GM18519 (cell line): Measurements from ENCODE around the gene GIN1.
A peak's percentile ranks its signal among the peaks of the same experiment; 100 is the strongest.
"Not testable (repeated sequence)": the region's sequence is repeated elsewhere in the genome, so short reads cannot be mapped to it uniquely, and the experiment has no call there.

Source experiments
- ATAC-seq: cut with Tn5 transposase; IDR thresholded peaks from one replicate; pipeline ENCODE4 v1.9.1; 2021; ENCODE audit warnings: mild to moderate bottlenecking, moderate library complexity; ENCODE audit not compliant: unreplicated experiment, low FRiP score

Gene GIN1, protein sequence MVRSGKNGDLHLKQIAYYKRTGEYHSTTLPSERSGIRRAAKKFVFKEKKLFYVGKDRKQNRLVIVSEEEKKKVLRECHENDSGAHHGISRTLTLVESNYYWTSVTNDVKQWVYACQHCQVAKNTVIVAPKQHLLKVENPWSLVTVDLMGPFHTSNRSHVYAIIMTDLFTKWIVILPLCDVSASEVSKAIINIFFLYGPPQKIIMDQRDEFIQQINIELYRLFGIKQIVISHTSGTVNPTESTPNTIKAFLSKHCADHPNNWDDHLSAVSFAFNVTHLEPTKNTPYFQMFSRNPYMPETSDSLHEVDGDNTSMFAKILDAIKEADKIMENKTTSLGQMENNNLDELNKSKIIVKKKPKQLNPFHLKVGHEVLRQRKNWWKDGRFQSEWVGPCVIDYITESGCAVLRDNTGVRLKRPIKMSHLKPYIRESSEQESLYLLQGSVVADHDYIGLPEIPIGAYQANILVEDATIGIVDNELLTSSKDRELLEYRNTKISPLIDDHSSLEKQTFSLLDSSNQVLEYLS

DNA sequence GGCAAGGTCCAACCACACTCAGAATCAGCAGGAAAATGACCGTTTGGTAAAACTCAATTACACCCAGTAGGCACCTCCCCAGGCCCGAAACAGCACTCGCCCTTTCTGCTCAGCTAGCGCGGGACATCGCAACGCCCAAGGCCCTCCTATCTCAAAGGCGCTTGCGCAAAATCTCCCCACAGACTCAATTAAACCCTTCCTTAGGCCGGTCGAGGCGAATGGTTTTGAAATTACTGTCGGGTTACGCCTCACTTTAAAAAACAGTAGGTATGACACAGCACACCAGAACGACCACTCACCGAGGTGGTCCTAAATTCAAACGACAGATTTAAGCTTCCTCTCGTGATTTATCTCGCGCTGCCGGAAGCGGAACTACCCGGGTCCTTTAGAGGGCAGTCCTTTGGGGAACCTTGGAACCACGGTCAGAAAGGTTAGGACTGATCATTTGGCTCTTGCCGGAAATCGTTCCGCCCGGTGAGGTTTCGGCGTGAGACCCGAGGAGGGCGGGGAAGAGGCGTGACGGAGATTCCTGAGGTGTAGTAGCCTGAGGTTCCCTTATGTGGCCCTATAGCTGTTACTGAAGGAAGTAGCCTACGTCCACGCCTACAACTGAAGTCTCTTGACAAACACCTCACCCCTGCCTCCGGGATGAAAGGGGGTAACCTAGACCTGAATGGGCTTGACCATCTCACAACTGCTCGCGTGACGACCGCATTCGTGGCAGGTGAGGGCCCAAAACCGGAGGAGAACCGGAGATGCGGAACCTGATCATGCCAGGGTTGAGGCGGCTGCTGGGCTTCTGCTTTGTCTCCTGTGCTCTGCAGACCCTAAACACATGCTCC, at the start of gene GIN1, which contains the start of gene PPIP5K2:
Gene GIN1, minus strand, starts transcription at position 374 of the 842 bp plus-strand sequence. CDS start 11,431 bp downstream, outside the sequence.
Gene PPIP5K2, plus strand, starts transcription at position 537 of the 842 bp plus-strand sequence. CDS start 9,289 bp downstream, outside the sequence.
- peak; percentile 90 for ATAC-seq

DNA sequence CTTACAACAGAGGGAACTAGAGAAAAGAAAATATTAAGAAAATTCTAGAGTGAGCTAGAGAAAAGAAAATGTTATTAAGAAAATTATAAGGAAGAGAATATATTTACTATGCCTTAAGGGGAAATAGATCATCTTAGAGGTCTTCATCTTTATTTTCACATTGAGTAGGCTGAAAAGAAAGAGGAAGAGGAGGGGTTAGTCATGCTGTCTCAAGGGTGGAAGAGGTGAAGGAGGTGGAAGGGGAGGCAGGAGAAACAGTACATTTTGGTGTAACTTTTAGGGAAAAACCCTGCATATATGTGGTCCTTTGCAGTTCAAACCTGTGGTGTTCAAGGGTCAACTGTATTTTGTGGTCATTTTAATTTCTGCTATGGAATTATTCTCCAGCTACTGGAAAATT, 46.8 kb upstream of the GIN1 start:
- no peak for ATAC-seq

DNA sequence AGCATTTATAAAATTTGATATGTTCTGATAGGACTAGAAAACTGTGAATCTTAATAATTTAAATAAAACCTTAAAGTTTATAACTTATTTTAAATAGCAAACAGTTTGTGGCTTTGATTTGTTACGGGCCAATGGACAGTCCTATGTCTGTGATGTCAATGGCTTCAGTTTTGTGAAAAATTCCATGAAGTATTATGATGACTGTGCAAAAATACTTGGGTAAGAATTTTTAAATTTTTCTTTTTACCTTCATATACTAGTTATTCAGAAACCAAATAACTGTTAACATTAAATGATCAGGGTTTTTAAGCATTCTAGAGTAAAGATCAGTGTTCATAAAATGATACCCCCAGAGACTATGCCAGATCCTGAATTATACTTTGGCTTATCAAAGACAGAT, 31.2 kb upstream of the GIN1 start:
- ATAC-seq, result no peak

DNA sequence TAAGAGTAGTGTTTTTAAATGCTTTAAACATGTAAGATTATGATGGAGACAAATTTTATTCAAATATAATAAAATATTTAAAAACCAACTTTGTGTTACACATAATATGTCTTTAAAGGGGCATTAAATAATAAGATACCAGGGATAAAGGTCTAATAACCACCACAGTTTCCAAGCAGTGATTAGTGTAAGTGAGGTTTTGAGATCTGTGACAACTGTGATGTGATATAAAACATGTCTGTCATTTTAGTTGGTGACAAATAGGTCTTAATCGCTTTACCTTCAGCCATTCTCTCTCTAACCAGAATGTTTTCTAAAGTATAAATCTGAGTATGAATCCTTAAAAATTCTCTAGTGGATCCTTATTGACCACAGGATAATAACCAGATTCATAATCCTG, 28.3 kb upstream of the GIN1 start:
- no peak for ATAC-seq

DNA sequence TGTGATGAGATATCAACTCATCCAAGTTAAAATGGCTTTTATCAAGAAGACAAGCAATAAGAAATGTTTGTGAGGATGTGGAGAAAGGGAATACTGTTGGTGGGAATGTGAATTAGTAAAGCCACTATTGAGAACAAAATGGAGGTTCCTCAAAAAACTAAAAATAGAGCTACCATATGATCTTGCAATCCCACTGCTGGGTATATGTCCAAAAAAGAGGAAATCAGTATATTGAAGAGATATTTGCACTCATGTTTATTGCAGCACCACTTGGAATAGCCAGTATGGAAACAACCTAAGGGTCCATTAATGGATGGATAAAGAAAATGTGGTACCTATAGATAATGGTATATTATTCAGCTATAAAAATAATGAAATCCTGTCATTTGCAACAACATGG, 25.3 kb upstream of the GIN1 start:
- ATAC-seq, result no peak

DNA sequence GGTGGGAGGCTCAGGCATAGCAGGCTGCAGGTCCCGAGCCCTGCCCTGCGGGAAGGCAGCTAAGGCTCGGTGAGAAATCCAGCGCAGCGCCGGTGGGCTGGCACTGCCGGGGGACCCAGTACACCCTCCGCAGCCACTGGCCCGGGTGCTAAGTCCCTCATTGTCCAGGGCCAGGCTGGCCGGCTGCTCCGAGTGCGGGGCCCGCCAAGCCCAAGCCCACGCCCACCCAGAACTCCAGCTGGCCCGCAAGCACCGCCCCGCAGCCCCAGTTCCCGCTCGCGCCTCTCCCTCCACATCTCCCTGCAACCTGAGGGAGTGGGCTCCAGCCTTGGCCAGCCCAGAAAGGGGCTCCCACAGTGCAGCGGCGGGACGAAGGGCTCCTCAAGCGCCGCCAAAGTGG, 22.2 kb upstream of the GIN1 start:
- ATAC-seq, result not testable (repeated sequence)

DNA sequence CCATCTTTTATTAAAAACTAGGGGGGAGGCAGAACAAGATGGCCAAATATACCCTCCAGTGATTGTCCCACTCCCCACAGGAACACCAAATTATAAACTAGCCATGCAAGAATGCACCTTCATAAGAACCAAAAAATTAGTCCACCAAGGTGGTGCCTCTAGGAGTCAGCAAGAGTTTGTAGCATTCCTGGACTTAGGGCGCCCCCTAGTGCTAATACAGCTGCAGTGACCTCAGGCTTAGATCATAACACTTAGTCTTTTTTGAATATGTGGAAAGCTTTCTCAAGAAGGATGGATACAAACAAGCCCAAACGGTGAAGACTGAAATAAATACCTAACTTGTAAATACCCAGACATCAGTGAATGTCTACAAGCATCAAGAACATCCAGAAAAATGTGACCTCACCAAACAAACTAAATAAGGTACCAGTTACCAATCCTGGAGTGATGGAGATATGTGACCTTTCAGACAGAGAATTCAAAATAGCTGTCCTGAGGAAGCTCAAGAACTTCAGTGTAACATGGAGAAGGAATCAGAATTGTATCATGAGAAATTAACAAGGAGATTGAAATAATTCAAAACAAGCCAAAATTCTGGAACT, 19.4 kb upstream of the GIN1 start:
- ATAC-seq, result peak; percentile 93

DNA sequence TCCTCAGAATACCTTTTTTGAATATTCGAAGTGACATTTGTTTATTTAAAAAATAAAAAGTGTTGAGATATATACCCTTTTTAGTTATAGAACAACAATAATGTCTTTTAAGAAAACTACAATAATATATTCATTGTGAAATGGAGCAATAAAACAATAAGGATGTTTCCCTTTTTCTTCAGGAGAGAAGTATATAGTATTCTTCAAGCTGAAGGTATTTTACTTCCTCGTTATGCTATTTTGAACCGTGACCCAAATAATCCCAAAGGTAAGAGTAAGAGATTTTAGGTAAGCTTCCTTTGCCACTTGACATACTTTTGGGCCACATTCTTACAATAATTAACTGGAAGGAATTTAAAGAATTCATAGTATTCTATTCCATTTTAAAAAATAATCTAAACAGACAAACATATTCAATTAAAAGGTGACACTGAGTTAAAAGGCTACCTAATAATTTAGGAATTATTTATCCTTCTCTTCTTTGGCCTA, 18.3 kb upstream of the GIN1 start:
- ATAC-seq, result no peak

DNA sequence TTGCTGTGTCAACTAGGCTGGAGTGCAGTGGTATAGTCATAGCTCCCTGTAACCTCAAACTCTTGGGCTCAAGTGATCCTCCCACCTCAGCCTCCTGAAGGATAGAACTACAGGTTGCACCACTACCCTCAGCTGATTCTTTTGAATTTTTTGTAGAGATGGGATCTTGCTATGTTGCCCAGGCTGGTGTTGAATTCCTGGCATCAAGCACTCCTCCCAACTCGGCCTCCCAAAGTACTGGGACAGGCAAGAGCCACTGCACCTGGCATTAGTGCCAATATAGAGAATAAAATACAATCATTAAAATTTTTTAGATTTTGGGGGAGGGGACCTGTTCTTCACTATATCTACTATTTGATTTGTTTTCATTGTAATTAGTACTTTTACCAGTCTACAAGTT, 15.5 kb upstream of the GIN1 start:
- ATAC-seq, result no peak

DNA sequence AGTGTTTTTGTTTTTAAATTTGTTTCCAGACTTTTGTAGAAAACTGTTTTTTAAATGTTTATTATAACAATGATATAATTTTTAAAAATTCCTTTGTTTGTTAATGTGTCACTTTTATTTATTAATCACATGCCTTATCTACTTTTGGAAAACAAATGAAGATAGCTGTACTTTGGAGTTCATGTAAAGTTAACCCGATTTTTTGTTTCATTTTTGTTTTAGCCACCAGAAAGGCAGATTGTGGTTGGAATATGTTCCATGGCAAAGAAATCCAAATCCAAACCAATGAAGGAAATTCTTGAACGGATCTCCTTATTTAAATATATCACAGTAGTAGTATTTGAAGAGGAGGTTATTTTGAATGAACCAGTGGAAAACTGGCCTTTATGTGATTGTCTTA, 13.3 kb upstream of the GIN1 start:
- ATAC-seq, result no peak

DNA sequence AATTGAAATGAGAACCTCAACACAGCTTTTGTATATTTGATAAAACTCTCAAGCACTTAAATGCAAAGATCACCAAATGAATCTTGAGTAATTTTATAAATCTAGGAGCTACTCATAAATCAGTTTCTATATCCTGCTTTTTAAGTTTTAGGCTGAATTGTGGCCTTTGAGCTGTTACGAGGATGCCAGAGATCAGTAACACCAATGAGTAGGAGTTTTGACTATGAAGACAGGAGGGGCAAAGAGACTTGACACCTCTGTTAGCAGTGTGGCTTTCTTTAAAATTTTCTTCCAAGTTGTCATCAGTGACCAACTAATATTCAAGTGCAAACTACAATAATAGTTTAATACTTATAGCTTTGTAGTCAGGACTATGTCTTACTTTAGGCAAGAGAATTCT, 12.7 kb upstream of the GIN1 start:
- no peak for ATAC-seq

DNA sequence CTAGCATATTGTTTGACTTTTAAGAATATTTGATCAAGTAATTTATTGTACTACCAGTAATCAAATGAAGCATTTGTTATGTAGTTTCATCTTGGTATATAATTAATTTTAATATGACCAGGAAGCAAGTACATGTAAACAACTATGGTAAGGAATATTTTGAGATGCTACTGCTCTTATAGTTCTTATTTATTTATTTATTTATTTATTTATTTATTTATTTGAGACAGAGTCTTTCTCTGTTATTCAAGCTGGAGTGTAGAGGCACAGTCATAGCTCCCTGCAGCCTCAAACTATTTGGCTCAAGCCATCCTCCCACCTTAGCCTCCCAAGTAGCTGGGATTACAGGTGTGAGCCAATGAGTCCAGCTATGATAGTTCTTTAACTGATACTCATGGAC, 8.3 kb upstream of the GIN1 start:
- no peak for ATAC-seq

DNA sequence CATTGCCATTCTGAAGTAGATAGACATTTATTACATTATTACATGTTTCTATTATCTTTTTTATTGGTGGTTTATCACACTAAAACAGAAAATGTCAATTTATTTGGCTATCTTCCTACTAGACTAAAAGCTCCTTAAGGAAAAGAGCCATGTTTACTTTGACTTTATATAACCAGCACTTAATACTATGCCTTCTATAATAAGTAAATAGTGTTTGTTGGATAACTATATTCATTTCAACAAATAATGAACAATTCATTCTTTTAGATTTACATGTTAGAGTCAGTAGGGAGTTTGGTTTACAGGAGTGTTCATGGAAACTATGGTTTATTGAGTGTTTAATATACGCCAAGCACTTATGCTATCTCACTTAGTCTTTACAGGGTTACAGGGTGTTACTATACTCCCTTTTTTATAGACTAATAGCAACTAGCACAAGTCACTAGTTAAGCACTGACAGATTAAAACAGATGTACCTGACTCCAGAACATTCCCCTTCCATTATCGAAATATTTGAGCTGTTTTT, 7.4 kb upstream of the GIN1 start:
- ATAC-seq, result no peak

DNA sequence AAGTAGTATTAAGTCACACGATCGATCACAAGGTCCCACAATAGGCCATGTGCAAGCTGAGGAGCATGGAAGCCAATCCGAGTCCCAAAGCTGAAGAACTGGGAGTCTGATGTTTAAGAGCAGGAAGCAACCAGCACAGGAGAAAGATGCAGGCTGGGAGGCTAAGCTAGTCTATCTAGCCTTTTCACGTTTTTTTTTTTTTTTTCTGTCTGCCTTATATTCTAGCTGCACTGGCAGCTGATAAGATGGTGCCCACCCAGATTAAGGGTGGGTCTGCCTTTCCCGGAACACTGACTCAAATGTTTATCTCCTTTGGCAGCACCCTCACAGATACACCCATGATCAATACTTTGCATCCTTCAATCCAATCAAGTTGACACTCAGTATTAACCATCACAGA, 6.6 kb upstream of the GIN1 start:
- no peak for ATAC-seq

DNA sequence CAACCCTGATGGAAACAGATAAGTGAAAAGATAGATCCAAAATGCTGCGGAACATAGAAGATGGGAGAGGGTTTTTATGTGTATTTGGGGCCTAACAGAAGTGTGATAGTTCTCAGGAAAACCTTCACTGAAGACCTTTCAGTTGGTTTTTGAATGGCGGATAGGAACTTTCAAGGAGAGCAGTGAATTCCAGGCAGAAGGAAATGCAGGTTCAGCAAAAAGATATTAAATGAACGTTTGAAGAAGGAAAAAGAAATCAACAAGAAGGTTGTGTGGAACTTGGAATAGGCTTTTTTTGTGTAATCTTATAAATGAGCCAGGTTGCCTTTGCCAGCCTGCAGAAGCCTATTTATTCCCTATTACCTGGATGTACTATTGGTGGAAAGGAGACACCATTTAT, 2.3 kb upstream of the GIN1 start:
- ATAC-seq, result no peak

DNA sequence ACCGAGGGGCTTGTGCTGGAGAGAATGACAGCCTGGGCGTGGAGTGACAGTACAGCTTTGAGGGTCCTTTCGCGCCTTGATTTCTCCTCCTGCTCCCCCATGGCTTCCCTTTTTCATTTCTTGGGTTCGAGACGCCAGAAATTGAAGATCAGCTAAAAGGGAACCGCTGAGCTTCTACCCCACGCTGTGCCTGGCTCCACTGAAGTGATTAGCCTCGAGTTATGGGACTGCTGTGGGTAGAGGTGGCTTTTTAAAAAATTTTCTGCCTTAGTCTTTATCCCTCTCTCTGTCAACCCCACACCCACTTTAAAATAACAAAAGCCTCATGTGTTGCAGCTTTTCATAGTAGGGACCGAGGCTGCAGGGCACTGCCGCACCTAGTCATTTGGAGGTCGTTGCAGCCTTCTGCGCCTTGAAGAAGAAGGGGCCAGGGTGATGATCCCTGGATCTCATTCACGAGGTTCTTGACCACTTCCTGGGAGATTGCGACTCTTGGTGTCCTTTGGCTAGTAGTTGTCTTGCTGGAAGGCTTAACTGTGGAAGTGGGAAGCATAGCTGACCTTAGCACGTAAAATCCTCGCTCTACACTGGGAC, 766 bp upstream of the GIN1 start:
- ATAC-seq, result no peak

DNA sequence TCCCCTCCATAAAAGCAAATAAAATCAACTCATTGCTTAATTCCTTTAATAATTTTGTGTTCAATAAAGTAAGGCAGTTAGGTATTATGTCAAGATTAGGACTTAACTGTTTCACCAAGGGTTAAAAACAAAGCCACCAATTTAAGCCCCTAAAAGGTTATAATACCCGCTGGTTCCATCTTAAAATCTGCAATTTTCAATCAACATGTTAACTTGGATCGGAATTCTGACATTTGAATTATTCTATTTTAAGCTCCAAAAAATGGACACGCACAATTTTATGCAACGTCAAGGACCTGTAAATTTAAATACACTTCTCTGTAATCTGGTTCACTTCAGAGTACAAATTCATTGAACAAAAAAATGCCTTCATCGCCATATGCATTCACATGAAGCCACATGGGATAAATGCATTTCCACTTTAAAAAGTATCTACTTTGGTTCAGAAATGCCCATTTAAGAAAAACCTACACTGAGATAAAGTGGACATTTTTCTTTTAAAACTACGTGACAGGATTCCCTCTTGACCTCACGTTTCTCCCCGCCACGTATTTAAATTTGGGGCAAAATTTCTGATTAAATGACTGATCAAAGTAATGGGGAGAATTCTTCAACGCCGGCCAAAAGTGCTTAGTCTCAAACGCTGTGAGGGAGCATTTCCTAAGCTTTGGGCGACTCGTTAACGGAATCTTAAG, 721 bp downstream of the GIN1 start:
- no peak for ATAC-seq

DNA sequence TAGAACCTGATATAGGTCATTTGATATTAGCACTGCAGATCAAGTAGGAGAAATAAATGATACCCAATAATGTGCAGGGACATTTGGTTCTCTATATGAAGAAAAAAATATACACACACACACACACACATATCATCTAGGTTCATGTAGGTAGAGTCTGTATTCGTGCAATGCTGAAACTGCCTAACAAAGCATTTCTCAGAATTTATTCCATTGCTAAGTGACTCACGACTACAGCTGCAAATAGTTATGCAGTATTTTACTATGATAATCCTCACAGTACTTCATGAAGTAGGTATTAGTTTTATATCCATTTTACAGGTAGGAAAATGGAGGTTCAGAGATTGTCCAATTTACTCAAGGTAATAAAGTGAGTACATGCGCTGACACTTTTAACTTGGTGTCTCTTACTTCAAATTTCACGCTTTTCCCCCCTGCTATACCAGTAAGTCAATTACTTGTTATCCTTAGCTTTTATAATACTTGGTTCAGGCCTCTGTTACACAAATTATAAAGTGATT, 2.4 kb downstream of the GIN1 start:
- no peak for ATAC-seq

DNA sequence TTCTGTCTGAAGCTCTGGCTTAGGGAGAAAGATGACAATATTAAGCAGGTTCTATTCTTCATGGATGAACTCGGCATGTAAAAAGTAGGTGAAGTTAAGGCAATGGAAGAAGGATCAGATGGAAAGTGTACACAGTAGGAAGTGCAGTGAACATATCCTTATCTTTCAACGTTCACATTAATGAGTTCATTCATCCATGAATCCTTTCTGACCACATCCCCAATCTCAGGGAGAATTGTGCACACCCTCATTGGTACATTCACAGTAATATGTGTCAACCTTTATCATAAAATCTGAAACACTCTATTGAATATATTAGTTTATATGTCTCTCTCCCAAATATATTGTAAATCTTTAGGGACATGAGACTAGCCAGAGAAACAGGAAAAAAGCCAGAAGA, 5.5 kb downstream of the GIN1 start:
- no peak for ATAC-seq
